OCI-LY7 (cell line): Measurements from ENCODE around the gene PCNX3.

Experiments
- EZH2phosphoT487 ChIP-seq: fragments of 200-600 bp; sonication (generic); IDR thresholded peaks from 2 replicates; pipeline ENCODE4 v1.6.1; 2018; ENCODE audit warnings: low read depth, borderline replicate concordance, mild to moderate bottlenecking, mixed run types, antibody characterized with exemption, low read length, moderate library complexity, mixed read lengths
- TF ChIP-seq, protein P1 (sequence below): fragments of 200-600 bp; sonication (generic); conservative IDR thresholded peaks from 2 replicates; pipeline ENCODE4 v1.5.1; 2014; ENCODE audit warnings: mild to moderate bottlenecking, antibody characterized with exemption, low read length, moderate library complexity, mixed read lengths

DNA sequence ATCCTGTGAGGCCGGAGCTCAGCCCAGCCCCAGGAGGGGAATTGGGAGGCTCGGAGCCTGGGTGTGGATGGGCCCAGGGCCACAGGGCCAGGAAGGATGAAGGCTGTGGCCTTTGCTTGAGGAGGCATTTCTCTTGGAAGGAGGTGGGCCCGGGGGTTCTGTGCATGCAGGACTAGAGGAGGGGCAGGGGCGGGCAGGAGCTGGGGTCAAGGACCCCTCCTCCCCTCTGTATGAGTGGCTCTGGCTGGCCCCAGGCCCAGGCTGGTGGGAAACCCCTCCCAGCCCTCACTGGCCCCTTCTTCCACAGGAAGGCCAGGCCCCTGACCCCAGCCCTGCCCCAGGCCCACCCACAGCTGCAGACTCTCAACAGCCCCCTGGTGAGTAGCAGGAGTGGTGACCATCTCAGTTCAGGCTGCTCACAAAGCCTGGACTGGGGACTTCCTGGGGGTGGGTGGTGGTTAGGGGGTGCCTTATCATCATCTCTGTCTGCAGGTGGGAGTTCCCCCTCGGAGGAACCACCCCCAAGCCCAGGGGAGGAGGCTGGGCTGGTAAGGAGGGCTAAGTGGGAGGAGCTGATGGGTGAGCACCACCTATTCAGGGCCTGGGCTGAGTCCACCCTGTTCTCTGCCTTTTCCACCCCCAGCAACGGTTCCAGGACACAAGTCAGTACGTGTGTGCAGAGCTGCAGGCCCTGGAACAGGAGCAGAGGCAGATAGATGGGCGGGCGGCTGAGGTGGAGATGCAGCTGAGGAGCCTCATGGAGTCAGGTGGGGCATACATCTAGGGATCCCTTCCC lies 25.9 kb upstream of the PCNX3 start:
- TF ChIP-seq, protein P1, sequence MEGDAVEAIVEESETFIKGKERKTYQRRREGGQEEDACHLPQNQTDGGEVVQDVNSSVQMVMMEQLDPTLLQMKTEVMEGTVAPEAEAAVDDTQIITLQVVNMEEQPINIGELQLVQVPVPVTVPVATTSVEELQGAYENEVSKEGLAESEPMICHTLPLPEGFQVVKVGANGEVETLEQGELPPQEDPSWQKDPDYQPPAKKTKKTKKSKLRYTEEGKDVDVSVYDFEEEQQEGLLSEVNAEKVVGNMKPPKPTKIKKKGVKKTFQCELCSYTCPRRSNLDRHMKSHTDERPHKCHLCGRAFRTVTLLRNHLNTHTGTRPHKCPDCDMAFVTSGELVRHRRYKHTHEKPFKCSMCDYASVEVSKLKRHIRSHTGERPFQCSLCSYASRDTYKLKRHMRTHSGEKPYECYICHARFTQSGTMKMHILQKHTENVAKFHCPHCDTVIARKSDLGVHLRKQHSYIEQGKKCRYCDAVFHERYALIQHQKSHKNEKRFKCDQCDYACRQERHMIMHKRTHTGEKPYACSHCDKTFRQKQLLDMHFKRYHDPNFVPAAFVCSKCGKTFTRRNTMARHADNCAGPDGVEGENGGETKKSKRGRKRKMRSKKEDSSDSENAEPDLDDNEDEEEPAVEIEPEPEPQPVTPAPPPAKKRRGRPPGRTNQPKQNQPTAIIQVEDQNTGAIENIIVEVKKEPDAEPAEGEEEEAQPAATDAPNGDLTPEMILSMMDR = no peak
- no peak for TF ChIP-seq EZH2phosphoT487
